Measurements from ENCODE around the gene FIGNL1. TPM values are rescaled to one million over a fixed set of nuclear protein-coding genes. Genes with fewer than 3 reads are reported as not detected.

The FIGNL1 gene
- total RNA-seq, 6 donors from 2014 or later, result 1.9 to 14.7 (median 8.0) TPM

DNA sequence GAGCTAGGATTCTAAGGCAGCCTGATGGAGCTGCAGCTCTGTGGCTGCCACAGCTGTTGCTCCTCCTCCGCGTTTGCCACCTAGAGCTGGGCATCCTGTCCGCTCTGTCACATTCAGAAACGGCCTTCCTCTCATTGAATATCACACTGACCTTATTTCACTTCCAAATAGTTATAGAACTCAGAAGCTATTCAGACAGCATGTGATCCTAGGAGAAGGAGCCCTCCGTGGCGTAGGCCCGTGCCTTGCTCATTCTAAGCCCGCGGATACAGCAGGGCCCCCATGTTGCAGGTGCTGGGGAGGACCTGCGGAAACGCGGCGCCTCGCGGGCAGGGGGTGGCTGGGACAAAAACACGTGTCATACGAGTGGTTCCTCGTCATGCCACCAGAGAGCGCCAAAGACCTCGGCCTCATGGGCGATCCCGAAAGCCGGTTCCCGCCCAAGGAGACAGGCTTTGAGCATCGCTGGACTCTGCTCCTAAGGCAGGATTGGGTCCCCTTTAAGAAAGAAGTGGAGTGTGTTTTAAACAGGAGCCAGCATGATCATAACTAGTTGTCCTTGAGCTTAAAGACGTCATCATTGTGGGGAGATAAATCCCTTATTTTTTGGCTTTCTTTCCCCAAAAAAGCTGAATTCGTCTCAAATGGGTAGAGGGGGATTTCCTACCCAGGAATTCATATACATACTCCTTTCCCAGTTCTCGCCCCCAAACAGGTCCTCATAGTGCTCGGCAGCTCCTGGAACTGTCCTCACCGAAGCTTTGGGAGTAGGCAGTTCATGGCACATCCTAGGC lies 17.9 kb upstream of the FIGNL1 start:
- ATAC-seq (ENCODE audit: low FRiP score in 2 of 2), result peak; percentile 84 to 94
- peak overlapping the region in 1 of 4 donors; percentile 11 for H3K4me3 ChIP-seq
- no peaks in the 10 kb centered on the region for H3K9me3 ChIP-seq
- H3K27me3 ChIP-seq, result no peaks in the 10 kb centered on the region
- H3K36me3 ChIP-seq, result no peaks in the 10 kb centered on the region
- peaks cover 4 to 7% (median 6%) of the 10 kb centered on the region in 4 donors for H3K4me1 ChIP-seq
- TF ChIP-seq POLR2AphosphoS5 (IDR thresholded peaks at IDR 0.05), result no peak
- TF ChIP-seq CTCF (IDR thresholded peaks at IDR 0.05), result peak; percentile 81 to 94 (median 84)
- 8 to 13% methylated on average over 15 to 30 of the region's 30 CpGs for WGBS, 2 donors
- peak; percentile 81 to 91 for DNase-seq
- no peak overlapping the region for H3K27ac ChIP-seq

DNA sequence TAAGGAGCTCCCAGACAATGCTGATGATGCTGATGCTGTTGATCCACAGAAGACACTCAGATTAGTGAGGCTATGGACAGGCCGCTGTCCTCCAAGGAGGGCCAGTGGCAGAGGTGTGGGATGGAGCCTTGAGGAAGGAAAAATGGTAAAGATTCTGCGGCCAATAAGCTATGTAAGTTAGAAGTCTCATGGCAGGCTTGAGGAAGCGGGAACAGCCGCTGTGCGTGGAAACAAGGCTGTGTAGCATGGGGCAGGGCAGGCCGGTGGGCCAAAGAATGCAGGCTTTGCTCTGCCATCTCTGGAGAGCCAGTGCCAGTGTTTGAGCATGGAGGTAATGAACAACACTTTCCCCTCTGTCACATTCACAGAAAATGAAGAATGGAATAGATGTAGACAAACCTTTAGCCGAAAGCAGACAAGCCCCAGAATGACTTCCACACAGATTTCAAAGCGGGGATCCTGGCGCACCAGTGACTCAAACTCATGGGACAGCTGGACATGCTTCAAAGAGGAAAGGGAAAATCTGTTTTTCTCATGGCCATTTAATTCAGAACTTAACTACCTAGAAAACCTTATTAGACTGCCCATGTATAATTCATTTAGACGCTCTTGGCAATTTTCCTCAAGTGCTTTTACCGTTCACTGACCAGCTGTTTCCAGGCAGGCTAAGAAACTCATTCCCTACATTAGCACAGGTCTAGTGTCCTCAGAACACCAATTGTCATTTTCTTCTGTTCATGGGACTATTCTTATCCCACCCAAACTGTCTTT lies 16.9 kb upstream of the FIGNL1 start:
- peaks cover 4 to 7% (median 6%) of the 10 kb centered on the region in 4 donors for H3K4me1 ChIP-seq
- WGBS, 2 donors, result 95 to 97% methylated on average over 11 of the region's 11 CpGs
- H3K27ac ChIP-seq, result no peak overlapping the region
- H3K9me3 ChIP-seq, result no peaks in the 10 kb centered on the region
- H3K27me3 ChIP-seq, result no peaks in the 10 kb centered on the region
- DNase-seq (no peak), ATAC-seq (ENCODE audit: low FRiP score in 2 of 2) (no peak)
- H3K36me3 ChIP-seq, result no peaks in the 10 kb centered on the region
- no peak overlapping the region for H3K4me3 ChIP-seq
- TF ChIP-seq CTCF (IDR thresholded peaks at IDR 0.05) (no peak), POLR2AphosphoS5 (IDR thresholded peaks at IDR 0.05) (no peak), EP300 (IDR thresholded peaks at IDR 0.05) (no peak), POLR2A (IDR thresholded peaks at IDR 0.05) (no peak)

DNA sequence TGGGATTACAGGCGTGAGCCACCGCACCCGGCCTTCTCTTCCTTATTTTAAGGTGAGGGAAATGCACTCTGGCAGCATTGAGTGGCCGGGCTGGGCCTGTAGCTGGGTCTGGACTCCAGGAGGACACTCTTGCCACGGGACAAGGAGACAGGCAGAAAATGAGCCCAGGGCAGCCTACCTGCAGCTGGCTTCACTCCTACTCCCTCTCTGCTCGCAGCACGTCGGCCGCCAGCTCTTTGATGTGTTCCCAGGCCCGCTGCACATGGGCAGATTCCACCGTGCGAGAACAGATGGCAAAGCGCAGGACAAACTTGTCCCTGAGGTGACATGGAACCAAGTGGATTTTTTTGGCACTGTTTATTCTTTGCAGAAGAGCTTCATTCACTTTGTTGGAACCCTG lies 12.9 kb upstream of the FIGNL1 start:
- Histone ChIP-seq H3K9me3 (no peaks in the 10 kb centered on the region), H3K27ac (no peak overlapping the region), H3K4me1 (peaks cover 3 to 5% (median 4%) of the 10 kb centered on the region in 4 donors), H3K27me3 (no peaks in the 10 kb centered on the region), H3K4me3 (no peak overlapping the region), H3K36me3 (no peaks in the 10 kb centered on the region)
- peak in 1 of 2 donors; percentile 41 for DNase-seq
- TF ChIP-seq CTCF (IDR thresholded peaks at IDR 0.05), result no peak
- ATAC-seq (ENCODE audit: low FRiP score in 2 of 2), result no peak
- 85 to 86% methylated on average over 9 to 13 of the region's 13 CpGs for WGBS, 2 donors

GRCh38 chr7:50462361-50462760 lies 12.2 kb upstream of the FIGNL1 start:
- Histone ChIP-seq H3K36me3 (no peaks in the 10 kb centered on the region), H3K4me3 (no peak overlapping the region), H3K27me3 (no peaks in the 10 kb centered on the region), H3K4me1 (no peaks in the 10 kb centered on the region), H3K9me3 (no peaks in the 10 kb centered on the region), H3K27ac (no peak overlapping the region)
- DNase-seq, result no peak
- ATAC-seq (ENCODE audit: low FRiP score in 2 of 2), result no peak
- TF ChIP-seq POLR2A (IDR thresholded peaks at IDR 0.05), result no peak
- no peak for TF ChIP-seq EP300 (IDR thresholded peaks at IDR 0.05)
- TF ChIP-seq POLR2AphosphoS5 (IDR thresholded peaks at IDR 0.05), result no peak
- TF ChIP-seq CTCF (IDR thresholded peaks at IDR 0.05), result no peak
- WGBS, 2 donors, result 79 to 83% methylated on average over 4 of the region's 4 CpGs

Measured in upper lobe of left lung (tissue), 6 donors.